NCI-H510A (cell line): ENCODE data around the gene TMEM132D.

ENCODE experiments used
- DNase-seq: peaks from one replicate; lab custom pipeline; 2025; lab: John Stamatoyannopoulos, UW

The TMEM132D gene

GRCh38 chr12:129873111-129873832 is 30.6 kb downstream of the TMEM132D start:
- DNase-seq, result no peak

DNA sequence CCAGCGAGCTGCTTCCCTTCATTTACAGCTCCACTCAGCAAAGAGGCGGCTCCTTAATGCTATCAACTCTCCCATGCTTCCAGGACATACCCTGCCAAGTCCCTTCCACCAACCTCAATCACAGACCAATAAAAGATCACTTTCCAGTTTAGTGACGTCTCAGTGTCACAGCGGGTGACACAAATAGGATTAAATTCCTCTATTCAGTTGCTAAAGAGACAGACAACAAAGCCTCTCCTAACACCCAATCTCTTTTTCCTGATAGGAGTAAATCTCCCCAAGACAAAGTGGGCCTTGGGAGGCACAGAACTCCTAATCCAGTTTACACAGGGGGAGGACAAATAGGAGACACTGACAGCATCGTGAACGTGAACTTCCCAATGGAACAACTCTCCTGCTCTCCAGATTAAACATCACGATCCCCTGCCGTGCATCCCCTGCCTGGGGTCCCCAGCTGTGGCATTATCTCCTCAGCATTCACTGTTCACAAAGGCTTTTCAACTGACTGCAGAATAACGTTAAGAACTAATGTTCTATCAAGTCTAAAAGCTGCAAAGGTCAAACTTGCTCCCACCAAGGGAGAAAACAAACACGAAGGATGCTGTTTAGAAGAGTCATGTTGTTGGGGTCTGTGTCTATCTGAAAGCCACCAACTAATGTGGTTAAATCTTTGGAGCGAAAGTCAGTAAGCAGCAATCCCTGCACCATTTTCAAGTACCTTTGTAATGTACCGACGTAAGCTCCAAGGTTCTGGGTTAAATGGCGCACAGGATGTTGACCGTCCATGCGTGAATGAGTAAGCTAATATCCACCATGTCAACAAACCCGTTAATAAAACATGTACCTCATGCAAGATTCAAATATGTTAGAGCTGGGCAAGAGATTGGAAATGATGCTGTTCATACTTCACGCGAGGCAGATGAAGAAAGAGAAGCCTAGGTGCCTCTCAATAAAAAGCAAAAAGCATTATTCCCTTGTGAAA is 31.5 kb downstream of the TMEM132D start:
- peak; percentile 81 for DNase-seq

DNA sequence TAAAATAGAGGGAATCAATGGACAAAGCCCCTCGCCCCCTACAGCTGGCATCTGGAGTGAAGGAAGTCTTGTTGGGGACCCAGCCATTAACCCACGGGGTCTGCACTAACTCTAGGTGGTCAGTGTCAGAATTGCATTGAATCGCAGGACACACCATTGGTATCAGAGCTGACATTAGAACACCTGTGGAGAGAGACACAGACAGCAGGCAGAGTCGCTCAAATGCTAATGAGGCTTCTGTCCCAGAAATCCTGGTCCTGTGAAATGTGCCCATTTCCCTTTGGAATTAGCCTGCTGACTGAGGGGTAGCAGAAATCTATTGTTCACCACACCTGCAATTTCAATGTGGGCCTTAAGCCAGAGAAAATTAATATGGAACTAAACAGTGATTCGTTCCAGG is 33.0 kb downstream of the TMEM132D start:
- DNase-seq, result no peak

DNA sequence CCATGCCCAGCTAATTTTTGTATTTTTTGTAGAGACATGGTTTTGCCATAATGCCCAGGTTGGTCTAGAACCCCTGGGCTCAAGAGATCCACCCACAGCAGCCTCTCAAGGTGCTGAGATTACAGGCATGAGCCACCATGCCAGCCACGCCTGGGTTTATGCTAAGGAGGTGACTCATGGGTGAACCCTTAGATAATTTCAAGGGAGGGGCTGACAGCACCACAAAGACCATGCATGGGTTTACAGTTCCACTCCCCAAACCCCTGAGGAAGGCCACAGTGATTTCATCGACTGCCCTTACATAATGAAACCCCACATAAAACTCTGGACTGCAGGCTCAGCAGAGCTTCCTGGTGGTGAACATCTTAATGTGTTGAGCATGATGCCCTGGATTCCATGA is 33.7 kb downstream of the TMEM132D start:
- no peak for DNase-seq

- no peak for DNase-seq
These were observed 35.2 kb downstream of the TMEM132D start for GRCh38 chr12:129868575-129868974.

GRCh38 chr12:129863938-129864337 is 39.9 kb downstream of the TMEM132D start:
- no peak for DNase-seq

- DNase-seq, result no peak
These were observed 41.2 kb downstream of the TMEM132D start for GRCh38 chr12:129862561-129863175.

GRCh38 chr12:129861951-129862350 is 41.9 kb downstream of the TMEM132D start:
- no peak for DNase-seq

- DNase-seq, result no peak
These were observed 49.2 kb downstream of the TMEM132D start for GRCh38 chr12:129854591-129854990.

GRCh38 chr12:129851296-129851695 is 52.5 kb downstream of the TMEM132D start:
- no peak for DNase-seq

- DNase-seq, result no peak
These were observed 54.9 kb downstream of the TMEM132D start for GRCh38 chr12:129848876-129849275.

DNA sequence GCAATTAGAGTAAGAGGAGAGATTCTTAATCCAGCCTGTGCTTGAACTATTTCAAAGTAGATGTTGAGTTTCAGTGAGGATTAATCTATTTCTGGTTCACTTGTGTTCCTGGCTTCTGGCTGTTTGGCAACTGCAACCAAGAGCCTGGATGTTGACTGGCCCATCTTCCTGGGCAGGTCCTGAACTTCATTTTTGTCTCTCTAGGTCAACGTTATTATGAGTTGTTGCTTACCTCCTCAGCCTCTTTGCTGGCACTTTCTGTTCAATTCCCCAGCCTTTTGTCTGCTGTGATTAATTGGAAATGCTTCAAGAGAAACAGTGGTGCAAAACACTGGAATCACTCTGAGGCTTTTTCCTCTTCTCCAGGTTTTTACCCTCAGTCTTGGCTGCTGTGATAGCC is 56.8 kb downstream of the TMEM132D start:
- no peak for DNase-seq

DNA sequence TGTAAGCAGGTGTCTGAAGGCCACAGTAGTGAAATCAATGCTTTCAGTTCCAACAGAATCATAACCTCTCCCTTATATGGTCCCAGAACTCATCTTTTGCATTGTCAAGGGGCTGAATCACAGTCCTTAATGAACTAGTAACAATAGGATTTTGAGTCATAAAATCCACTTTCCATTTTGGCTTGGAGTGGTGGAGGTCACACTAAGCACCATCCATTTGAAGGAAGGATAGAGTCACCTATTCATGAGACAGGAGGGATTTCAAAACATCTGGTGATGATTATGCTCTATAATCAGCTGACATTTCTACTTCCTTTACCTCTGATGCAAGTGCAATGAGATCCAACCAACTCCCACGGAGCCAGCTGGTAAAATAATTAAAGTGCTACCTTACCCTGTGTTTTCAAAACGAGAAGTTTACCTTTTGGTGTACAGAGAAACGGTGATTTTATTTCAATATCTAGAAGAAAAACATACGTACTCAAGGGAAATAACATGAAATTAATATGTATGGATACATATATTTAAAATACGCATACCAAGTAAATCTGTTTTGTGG is 59.1 kb downstream of the TMEM132D start:
- DNase-seq, result no peak

DNA sequence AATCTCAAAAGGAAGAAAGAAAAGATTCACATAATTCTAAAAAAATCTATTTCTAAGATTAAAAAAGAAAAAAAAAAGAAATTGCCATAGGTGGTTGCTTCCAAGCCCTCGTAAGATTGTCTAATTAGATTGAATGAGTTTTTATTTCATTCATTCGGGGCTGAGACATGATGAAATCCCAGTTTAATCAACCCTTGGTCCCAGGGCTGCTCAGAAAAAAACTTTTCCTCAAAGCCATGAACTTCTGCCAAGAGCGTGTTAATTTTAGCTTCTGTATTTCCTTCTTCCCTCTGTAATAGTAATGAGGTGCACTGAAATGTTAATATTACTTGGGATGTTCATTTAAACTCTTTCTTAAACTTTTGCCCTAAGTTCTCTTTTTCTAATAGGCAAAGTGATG is 62.6 kb downstream of the TMEM132D start:
- no peak for DNase-seq

DNA sequence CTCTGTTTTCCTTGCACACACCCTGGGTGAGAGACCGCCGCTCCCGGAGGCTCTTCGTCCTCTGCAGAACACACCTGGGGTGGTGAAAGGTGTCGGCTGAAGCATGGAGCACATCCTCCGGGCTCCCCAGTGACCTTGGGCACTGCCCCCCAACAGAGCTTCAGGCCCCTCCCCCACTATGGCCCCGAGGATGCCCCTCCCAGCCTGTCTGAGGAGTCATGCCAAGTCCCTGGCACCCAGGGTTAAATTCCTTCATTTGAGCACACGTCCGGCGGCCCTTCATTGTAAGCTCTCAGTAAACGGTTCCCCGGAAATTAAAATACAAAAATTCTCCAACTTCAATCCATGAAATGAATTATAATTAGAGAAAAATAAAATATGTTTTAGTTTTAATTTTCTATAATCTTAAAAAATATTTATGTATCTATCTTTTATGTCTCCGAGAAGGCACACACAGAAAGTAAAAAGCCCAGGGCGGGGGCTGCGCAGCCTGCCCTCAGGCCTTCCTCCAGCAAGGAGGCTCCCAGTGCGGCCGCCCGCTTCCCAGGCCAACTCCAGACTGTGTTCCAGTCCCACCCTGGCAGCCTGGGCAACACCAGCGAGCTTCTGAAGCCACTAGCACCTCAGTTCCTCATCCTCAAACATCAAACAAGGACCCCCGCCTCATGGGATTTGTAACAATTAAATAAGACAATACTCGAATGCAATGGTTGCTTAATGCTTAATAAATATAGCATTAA is 63.5 kb downstream of the TMEM132D start:
- no peak for DNase-seq

GRCh38 chr12:129839679-129840078 is 64.1 kb downstream of the TMEM132D start:
- DNase-seq, result no peak

- DNase-seq, result no peak
These were observed 72.5 kb downstream of the TMEM132D start for GRCh38 chr12:129831294-129831693.

- DNase-seq, result no peak
These were observed 73.0 kb downstream of the TMEM132D start for GRCh38 chr12:129830796-129831195.

- DNase-seq, result no peak
These were observed 75.9 kb downstream of the TMEM132D start for GRCh38 chr12:129827866-129828384.

DNA sequence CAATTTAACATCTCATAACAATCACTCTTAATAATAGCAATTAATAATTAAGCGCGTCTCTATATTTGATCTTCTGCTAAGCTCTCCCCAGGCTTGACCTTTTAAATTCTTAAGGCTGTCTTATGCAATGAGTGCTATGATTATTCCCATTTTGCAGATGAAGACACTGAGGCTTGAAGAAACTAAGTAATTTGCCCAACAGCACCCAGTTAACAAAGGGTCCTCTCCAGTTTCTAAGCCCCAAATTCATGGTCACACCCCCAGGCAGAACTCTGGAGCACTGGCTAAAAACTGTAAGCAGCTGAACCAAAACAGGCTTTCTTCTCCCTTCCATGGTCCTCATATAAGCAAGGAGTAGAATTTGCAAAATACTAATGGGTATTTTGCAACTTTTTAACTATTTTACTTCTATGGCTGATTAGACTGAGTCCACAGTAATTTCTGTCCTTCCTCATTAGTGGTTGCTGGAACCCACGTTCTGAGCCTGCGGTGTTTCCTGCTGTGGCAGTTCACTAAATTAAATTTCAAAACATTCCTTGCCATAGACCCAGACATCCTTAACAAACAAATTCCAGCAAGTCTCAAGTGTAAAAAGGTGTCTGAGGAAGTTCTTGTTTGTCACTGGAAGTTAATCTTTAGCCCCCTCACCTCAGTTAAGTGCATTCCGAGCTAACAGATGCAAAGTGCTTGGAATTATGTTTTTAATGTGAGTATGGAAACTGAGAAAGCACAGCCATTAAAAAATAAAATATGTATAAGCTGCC is 76.5 kb downstream of the TMEM132D start:
- DNase-seq, result no peak

- no peak for DNase-seq
These were observed 77.6 kb downstream of the TMEM132D start for GRCh38 chr12:129826273-129826672.
